Stimulated activated CD8-positive, alpha-beta memory T cell treated with anti-CD3 and anti-CD28 coated beads, Interleukin-12 subunit alpha, Interleukin-12 subunit beta, amount 100 ng/mL, for 24 hours (primary cell): Measurements from ENCODE around the gene MPO.

Experiments
- DNase-seq: peaks from one replicate; pipeline ENCODE4 v3.0.0-alpha.2; 2020; ENCODE audit errors: extremely low read depth

MPO gene

DNA sequence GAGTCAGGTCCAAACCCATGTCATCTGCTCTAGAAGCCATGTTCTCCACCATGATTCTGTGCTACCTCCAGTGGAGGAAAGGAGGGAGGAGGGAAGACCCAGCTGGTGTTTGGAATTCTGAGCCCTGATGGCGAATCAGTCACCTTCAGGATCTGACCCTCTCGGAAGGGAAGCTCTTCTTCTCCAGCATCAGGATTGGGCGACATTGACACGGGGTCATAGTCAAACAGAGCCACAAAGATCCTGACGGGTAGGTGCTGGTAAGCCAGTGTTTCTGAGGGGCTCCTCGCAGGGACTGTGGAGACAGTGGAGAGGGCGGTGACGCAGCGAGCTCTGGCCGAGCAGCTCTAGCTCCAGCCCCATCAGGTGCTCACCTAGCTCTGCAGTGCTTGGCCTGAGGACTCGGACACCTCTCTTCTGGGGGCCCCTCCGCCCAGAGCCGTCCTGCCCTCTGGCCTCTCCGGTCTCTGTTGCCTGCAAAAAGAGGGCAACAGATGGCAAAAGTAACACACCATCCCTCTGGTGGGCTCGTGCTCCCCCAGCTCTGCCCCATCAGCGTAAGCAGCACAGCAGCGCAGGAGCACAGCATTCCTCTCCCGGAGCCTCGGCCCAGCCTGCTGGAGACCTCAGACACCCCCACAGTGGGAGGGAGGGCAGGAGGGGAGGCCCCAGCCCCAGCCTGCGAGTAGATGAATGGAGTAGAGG is 26.9 kb upstream of the MPO start:
- DNase-seq = no peak

DNA sequence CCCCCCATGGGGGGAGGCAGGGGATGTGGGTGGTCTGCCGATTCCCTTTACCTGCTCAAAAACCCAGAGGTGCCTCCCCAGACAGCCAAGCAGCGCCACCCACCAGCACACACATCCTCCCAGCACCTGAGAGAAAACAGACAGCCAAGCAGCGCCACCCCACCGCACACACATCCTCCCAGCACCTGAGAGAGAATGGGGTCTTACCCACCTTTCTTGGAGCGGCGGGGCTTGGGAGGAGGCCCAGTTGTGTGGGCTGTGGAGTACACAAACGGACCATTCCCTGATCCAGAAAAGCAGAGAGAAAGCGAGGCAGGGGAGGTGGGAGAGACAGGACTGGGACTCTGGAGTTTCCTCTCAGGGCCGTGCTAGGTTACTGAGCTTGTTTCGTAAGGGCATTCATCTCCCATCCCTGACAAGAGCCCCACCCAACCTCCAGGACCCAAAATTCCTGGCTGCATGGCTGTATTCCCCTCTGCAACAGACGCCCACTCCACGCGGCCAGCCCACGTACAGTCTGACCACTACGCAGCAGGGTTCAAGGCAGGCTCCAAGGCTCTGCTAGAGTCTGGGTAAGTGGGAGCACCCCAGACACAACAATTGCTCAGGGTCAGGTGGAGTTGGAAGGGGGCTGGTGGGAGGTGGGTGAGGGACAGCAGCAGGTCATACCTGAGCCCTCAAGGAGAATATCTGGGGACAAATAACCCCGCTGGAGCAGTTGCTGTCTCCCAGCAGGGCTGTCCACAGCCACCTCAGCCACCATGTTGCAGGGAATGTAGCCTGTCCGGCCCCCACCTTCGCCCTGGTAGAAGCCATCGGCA is 25.6 kb upstream of the MPO start:
- no peak for DNase-seq

- no peak for DNase-seq
These were observed 24.9 kb upstream of the MPO start for GRCh38 chr17:58305626-58306025.

- no peak for DNase-seq
These were observed 24.2 kb upstream of the MPO start for GRCh38 chr17:58304750-58305486.

GRCh38 chr17:58303971-58304749 is 23.4 kb upstream of the MPO start:
- no peak for DNase-seq

DNA sequence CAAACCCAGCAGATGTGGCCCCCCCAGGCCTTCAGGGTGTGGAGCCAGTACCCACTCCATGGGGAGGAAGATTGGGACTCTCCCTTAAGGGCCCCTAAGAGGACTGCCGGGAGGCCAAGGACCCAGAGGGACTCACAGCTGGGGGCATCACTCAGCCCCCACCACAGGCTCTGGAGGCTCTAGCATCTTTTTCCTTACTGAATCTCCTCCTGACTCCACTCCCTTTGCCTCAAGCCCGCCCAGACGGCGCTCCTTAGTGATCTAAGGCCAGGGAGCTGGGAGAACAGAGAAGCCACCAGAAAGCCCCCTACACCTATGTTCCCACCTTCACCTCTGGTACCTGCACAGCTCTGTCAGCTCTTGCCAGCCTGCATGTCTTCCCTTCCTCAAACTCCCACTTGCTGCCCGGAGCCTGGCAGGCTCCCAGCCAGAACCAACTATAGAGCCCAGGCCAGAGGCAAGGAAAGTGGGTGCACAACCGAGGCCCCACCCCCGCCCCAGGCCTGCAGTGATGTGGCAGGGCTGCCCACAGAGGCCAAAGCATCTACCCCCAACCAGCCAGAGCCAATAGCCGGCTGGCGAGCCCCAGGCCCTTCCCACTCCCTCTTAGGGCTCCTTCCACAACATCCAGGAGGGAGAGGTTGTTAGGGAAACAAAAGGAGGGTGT is 22.3 kb upstream of the MPO start:
- no peak for DNase-seq

DNA sequence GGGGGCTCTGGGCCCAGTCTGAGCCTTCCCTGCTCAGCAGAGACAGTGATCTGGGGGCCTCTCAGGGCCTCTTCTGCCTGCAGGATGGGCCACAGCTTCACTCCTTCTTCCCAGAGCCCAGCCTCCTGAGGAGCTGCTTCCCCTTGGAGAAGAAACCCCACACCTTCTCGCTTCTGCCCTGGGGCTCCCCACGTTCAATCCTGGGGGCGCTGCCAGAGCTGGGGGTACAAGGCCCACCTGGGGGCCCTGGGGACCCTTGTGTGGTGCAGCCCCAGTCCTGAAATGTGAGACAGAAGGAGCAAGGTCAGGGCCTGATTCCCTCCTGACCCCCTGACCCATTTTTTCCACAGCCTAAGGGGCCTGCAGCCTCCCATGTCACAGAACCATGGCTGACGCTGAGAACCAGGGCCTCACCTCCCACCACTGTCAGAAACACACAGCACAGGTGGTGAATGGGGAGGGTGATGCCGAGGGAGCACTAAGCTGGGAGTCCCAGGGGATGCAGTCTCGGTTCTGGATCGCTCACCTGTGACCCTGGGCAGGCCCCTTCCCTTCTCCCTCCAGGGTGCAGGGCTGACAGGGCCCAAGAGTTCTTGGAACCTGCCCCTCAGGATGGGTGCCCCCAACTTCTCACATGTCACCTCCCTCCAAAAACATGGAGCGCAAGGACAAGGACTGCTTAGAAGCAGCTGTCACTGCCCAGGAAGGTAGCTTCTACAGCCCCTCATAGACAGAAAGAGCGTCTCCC is 21.6 kb upstream of the MPO start:
- DNase-seq = no peak

GRCh38 chr17:58301504-58302150 is 20.9 kb upstream of the MPO start:
- no peak for DNase-seq

- no peak for DNase-seq
These were observed 19.6 kb upstream of the MPO start for GRCh38 chr17:58300336-58300735.

DNA sequence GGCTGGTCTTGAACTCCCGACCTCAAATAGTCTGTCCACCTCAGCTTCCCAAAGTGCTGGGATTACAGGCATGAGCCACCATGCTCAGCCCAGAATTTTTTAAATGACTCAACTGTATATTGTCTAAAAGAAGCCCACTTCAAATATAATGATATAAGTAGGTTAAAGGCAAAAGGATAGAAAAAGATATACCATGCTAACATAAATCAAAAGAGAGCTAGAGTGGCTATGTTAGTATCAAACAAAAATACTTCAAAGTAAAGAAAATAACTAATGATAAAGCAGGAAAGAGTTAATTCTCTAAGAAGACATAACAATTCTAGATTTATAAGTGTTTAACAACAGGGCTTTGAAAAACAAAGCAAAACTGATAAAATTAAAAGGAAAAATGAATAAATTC is 13.3 kb upstream of the MPO start:
- DNase-seq = no peak

- no peak for DNase-seq
These were observed 10.5 kb upstream of the MPO start for GRCh38 chr17:58291246-58291645.

DNA sequence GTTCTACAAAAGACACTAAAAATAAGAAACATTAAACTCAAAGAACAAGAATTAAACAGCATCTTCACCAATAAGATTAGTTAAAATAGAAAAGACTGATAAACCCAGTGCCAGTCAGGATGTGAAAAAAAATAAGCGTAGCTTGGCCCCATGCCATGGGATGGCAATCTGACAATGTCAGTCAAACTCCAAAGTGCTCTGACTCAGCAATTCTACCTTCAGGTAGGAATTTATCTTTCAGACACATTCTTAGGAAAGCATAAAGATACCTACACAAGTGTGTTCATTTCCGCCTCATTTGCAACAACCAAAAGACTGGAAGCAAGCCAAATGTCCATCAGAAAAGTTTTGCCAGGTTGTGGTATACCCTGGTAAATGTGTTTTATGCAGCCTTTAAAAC is 9.1 kb upstream of the MPO start:
- DNase-seq = no peak

DNA sequence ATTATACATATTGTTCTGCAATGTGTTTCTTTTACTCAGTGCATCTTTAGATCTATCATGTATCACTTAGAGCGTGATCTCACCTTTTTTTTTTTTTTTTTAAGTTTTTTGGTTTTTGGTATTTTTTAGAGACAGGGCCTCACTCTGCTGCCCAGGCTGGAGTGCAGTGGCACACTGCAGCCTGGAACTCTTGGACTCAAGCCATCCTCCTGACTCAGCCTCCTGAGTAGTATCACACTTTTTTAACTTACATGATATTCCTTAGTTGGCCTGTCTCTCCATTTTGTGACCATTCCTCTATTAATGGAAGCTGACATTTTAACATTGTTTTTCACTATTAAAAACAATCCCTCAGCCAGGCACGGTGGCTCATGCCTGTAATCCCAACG is 4.7 kb upstream of the MPO start:
- no peak for DNase-seq

GRCh38 chr17:58284613-58285421 is 4.1 kb upstream of the MPO start:
- DNase-seq = no peak

- DNase-seq = no peak
These were observed 3.2 kb upstream of the MPO start for GRCh38 chr17:58283674-58284612.

- DNase-seq = no peak
These were observed 1.7 kb upstream of the MPO start for GRCh38 chr17:58282442-58282841.

DNA sequence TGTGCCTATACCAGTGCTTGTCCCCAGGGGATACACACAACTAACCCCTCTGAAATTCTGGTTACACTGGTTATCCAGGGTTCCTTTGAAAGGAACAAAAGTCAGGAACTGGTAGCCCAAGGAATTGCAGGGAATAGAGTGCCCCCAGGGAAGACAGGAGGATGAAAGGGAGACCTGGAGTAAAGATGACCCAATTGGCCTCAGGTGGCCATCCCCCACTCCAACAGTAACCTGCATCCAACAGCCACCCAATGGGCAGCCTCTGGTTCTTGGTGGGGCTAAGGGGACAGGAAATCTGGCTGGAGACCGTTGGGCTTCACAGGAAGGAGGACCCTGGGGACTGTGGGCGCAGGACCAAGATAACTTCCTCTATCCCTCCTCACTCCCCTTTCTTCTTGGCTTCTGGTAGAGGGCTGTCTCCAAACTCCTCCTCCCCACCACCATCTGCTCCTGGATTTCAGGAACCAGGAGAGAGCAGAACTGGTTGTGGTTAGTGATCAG is 826 bp upstream of the MPO start:
- no peak for DNase-seq
